Endothelial cell of umbilical vein (primary cell): ENCODE measurements around the gene NCOA5. TPM values are rescaled to one million over a fixed set of nuclear protein-coding genes. Genes with fewer than 3 reads are reported as not detected.

Experiments used
- BruUV-seq: library from RNA; stranded (reverse); fragments of 400-500 nt; replicated peaks from 2 replicates; lab custom pipeline; 2021; lab: Mats Ljungman, UMichigan
- CTCF ChIA-PET: fragments of 300-600, 350-600 bp; sonication (Branson Sonifier 250); formaldehyde crosslinking; loops from one replicate; lab custom pipeline; 2021; ENCODE audit warnings: antibody characterized with exemption, inconsistent platforms; lab: Charles Lee
- POLR2A ChIA-PET: fragments of 300-600, 350-600 bp; sonication (Branson Sonifier 250); formaldehyde crosslinking; loops from one replicate; lab custom pipeline; 2021; ENCODE audit warnings: antibody characterized with exemption, inconsistent platforms; lab: Charles Lee
- DNase-seq: peaks from one replicate; pipeline ENCODE4 v3.0.0-alpha.2; 2011; ENCODE audit warnings: low read depth, low spot score
- FAIRE-seq: peaks from 2 replicates; lab custom pipeline; 2011; peaks lifted over from hg19 to GRCh38; lab: Jason Lieb, UNC
- H2AFZ ChIP-seq: 2 replicates; pipeline ENCODE4 v1.6.0; 2012; ENCODE audit warnings: low read depth, low read length, control low read depth, inconsistent platforms
- H3K27ac ChIP-seq: 2 replicates; pipeline ENCODE4 v1.5.1; 2011; ENCODE audit warnings: low read depth, mild to moderate bottlenecking, control low read depth, low read length, moderate library complexity; ENCODE audit not compliant: insufficient read depth
- H3K27me3 ChIP-seq, 2 experiments: 2 replicates each; pipeline versions ENCODE4 v1.6.0 to v1.6.1; 2011; ENCODE audit warnings: low read length in 2 of 2, mixed read lengths in 1 of 2; ENCODE audit not compliant: control insufficient read depth in 2 of 2, insufficient read depth in 2 of 2
- H3K36me3 ChIP-seq, 2 experiments: 2 replicates in 1 of 2; 3 replicates in 1 of 2; pipeline ENCODE4 v1.5.1; 2011; ENCODE audit warnings: low read length in 2 of 2, mild to moderate bottlenecking in 1 of 2, moderate library complexity in 1 of 2; ENCODE audit not compliant: control insufficient read depth in 2 of 2, insufficient read depth in 2 of 2; ENCODE audit errors: extremely low read depth in 1 of 2
- H3K4me1 ChIP-seq: 3 replicates; pipeline ENCODE4 v1.5.1; 2011; ENCODE audit warnings: mild to moderate bottlenecking, low read length; ENCODE audit not compliant: control insufficient read depth, insufficient read depth; ENCODE audit errors: extremely low read depth
- H3K4me2 ChIP-seq: 2 replicates; pipeline ENCODE4 v1.6.1; 2011; ENCODE audit warnings: low read length, control low read depth, mixed read lengths; ENCODE audit not compliant: insufficient read depth
- H3K4me3 ChIP-seq, 3 experiments: fragments of 200-600 bp in 1 of 3; sonication (generic), shearing (Covaris generic) in 1 of 3; replicated peaks in 1 of 3; 2 replicates each; pipeline ENCODE4 v1.5.1; 2011 to 2016; ENCODE audit warnings: control low read depth in 3 of 3, low read length in 3 of 3, mild to moderate bottlenecking in 2 of 3, inconsistent platforms in 1 of 3, low read depth in 1 of 3, moderate library complexity in 1 of 3; ENCODE audit not compliant: insufficient read depth in 1 of 3
- H3K79me2 ChIP-seq: 2 replicates; pipeline ENCODE4 v1.6.0; 2012; ENCODE audit warnings: low read length, inconsistent platforms; ENCODE audit not compliant: control insufficient read depth, insufficient read depth
- H3K9ac ChIP-seq: replicated peaks from 2 replicates; pipeline ENCODE3; 2011; ENCODE audit warnings: low read length, control low read depth; ENCODE audit not compliant: insufficient read depth; ENCODE audit errors: extremely low read depth
- H3K9me1 ChIP-seq: replicated peaks from 3 replicates; pipeline ENCODE4 v1.6.0; 2011; ENCODE audit warnings: mild to moderate bottlenecking, low read length; ENCODE audit not compliant: control insufficient read depth, insufficient read depth; ENCODE audit errors: extremely low read depth
- H3K9me3 ChIP-seq: replicated peaks from 2 replicates; pipeline ENCODE4 v1.5.1; 2012; ENCODE audit warnings: low read length, inconsistent platforms; ENCODE audit not compliant: control insufficient read depth, insufficient read depth
- H4K20me1 ChIP-seq: replicated peaks from 2 replicates; pipeline ENCODE3; 2011; ENCODE audit warnings: mild to moderate bottlenecking, low read length; ENCODE audit not compliant: control insufficient read depth, insufficient read depth; ENCODE audit errors: extremely low read depth
- FOS ChIP-seq: IDR thresholded peaks from 2 replicates; pipeline ENCODE4 v1.6.1; 2011; ENCODE audit warnings: mild to moderate bottlenecking, low read length, moderate library complexity, borderline replicate concordance; ENCODE audit not compliant: insufficient read depth
- MYC ChIP-seq: IDR thresholded peaks from one replicate; pipeline ENCODE4 v1.6.1; 2011; ENCODE audit warnings: mild to moderate bottlenecking, low read depth, low read length
- POLR2A ChIP-seq: IDR thresholded peaks from 2 replicates; pipeline ENCODE4 v1.6.1; 2012; ENCODE audit warnings: low read depth, mild to moderate bottlenecking, control low read depth, low read length
- POLR2AphosphoS5 ChIP-seq: IDR thresholded peaks from 2 replicates; pipeline ENCODE4 v1.6.1; 2012; ENCODE audit warnings: low read depth, mild to moderate bottlenecking, control low read depth, low read length, moderate library complexity; ENCODE audit not compliant: insufficient read depth
- dilution Hi-C: fragments of 300-500 bp; cut with MboI; formaldehyde crosslinking; loops from one replicate; pipeline ENCODE4 v1.15.0; 2019; ENCODE audit warnings: low sequenced_read_pairs; ENCODE audit not compliant: extremely low pct_ligation_motif_present
- intact Hi-C: fragments of 100-400 bp; cut with micrococcal nuclease; formaldehyde crosslinking; loops from one replicate; pipeline ENCODE4 v1.10.0; 2022
- polyA plus RNA-seq, 4 experiments: library from polyadenylated mRNA; depleted of rRNA in 3 of 4; stranded (reverse) in 3 of 4; unstranded in 1 of 4; fragments of >200 nt; gene quantifications; 2 replicates each; pipeline versions ENCODE4 v1.2.1 to v1.2.3, GENCODE V29; 2011 to 2012; ENCODE audit warnings: missing spikeins in 1 of 4
- total RNA-seq: library from RNA; stranded (reverse); gene quantifications from 2 replicates; pipeline ENCODE4 v1.2.3, GENCODE V29; 2021
- TF ChIP-seq, protein P1 (sequence below): IDR thresholded peaks from 2 replicates; pipeline ENCODE4 v1.6.1; 2011; ENCODE audit not compliant: insufficient read depth, insufficient read length
- TF ChIP-seq, protein P2 (sequence below), 2 donors: IDR thresholded peaks; 1 replicate in 1 of 2; 2 replicates in 1 of 2; pipeline ENCODE4 v1.5.1; 2011; ENCODE audit warnings: low read length in 2 of 2, mild to moderate bottlenecking in 2 of 2, moderate library complexity in 2 of 2, control low read depth in 1 of 2, inconsistent platforms in 1 of 2, low read depth in 1 of 2; ENCODE audit not compliant: insufficient read depth in 1 of 2; ENCODE audit errors: extremely low read depth in 1 of 2

NCOA5 gene
- total and polyA plus RNA-seq, 2 donors (not counting 3 experiments of a cell fraction or from before 2014, with no cell fraction given) = 32.0 to 39.5 TPM

DNA sequence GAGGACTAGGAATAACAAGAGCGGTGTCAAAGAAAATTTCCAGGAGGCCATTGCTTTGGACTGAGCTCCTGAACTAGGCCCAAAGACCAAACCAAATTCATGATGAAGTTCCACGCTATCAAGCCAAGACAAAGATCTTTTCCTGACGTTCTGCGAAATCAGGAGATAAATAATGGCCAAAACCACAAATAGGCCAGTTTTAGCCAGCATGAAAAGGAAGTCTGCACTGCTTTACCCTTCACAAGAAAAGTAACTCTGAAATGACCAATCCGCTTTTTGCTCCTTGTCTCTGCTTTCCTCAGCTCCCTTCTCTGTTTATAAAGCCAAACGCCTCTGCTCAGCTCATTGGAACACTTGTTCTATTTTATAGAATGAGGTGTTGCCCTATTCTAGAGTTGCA, 6.7 kb downstream of the NCOA5 start:
- Histone ChIP-seq H3K9me1 (no peaks in the 10 kb centered on the region), H3K9ac (no peak overlapping the region), H3K4me1 (peaks cover 12% of the 10 kb centered on the region), H3K79me2 (peaks cover 89% of the 10 kb centered on the region), H3K27me3 (no peaks in the 10 kb centered on the region), H3K36me3 (peaks cover 6 to 7% of the 10 kb centered on the region in 2 experiments), H3K4me2 (no peak overlapping the region), H3K4me3 (no peak overlapping the region), H4K20me1 (peaks cover 38% of the 10 kb centered on the region), H2AFZ (no peak overlapping the region), H3K27ac (no peak overlapping the region), H3K9me3 (no peaks in the 10 kb centered on the region)
- BruUV-seq = no TSS peak
- intact Hi-C loops = loop anchor here (10.0 kb wide), 1 partner anchor 268 kb away; the partner anchor contains the start of gene UBE2C
- ChIA-PET CTCF (interaction anchor here (0.8 to 1.1 kb wide), 3 partner anchors 56 to 96 kb away, joined by 3 read pairs; no protein-coding TSS in a partner anchor), POLR2A (no interaction called here)
- TF ChIP-seq, protein P1, sequence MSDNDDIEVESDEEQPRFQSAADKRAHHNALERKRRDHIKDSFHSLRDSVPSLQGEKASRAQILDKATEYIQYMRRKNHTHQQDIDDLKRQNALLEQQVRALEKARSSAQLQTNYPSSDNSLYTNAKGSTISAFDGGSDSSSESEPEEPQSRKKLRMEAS = no peak
- FAIRE-seq (no peak), DNase-seq (no peak)
- dilution Hi-C loops = no loop called here

DNA sequence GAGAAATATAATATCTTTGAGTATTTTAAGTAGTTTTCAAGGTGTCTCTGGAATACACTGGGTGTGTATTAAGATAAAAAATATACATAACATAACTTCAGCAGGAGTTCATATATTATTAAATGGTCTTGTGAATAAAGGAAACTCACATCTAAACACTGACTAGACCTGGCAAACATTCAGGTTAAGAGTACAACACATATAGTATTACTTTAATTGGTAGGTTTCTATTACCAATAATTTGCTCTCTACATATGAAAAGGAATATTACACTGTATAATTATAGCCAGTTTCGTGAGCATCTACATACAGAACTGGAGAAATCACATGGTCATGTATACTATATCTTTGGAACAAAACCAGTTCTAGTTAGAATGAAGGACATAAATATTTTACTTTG, 8.7 kb downstream of the NCOA5 start:
- H3K9me3 ChIP-seq = no peaks in the 10 kb centered on the region
- H3K36me3 ChIP-seq = peaks cover 7 to 9% of the 10 kb centered on the region in 2 experiments
- CTCF ChIA-PET = interaction anchor here (0.9 to 1.5 kb wide), 2 partner anchors 23 to 58 kb away, joined by 3 read pairs; no protein-coding TSS in a partner anchor
- peaks cover 31% of the 10 kb centered on the region for H4K20me1 ChIP-seq
- TF ChIP-seq MYC (no peak), POLR2AphosphoS5 (no peak), FOS (no peak), POLR2A (no peak)
- TF ChIP-seq, protein P1 = no peak
- TF ChIP-seq, protein P2, sequence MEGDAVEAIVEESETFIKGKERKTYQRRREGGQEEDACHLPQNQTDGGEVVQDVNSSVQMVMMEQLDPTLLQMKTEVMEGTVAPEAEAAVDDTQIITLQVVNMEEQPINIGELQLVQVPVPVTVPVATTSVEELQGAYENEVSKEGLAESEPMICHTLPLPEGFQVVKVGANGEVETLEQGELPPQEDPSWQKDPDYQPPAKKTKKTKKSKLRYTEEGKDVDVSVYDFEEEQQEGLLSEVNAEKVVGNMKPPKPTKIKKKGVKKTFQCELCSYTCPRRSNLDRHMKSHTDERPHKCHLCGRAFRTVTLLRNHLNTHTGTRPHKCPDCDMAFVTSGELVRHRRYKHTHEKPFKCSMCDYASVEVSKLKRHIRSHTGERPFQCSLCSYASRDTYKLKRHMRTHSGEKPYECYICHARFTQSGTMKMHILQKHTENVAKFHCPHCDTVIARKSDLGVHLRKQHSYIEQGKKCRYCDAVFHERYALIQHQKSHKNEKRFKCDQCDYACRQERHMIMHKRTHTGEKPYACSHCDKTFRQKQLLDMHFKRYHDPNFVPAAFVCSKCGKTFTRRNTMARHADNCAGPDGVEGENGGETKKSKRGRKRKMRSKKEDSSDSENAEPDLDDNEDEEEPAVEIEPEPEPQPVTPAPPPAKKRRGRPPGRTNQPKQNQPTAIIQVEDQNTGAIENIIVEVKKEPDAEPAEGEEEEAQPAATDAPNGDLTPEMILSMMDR (IDR thresholded peaks at IDR 0.05; ENCODE audit: extremely low read depth in 1 of 2, insufficient read depth in 1 of 2, low read depth in 1 of 2, low read length in 2 of 2) = no peak
- intact Hi-C loops (loop anchor here (10.0 kb wide), 1 partner anchor 266 kb away; the partner anchor contains the start of gene UBE2C), dilution Hi-C loops (no loop called here)
- DNase-seq (no peak), FAIRE-seq (no peak)
- H3K9me1 ChIP-seq = no peaks in the 10 kb centered on the region
- H3K27ac ChIP-seq = no peak overlapping the region
- POLR2A ChIA-PET = no interaction called here
- H3K4me1 ChIP-seq = peaks cover 6% of the 10 kb centered on the region
- no peak overlapping the region for H3K4me2 ChIP-seq
- H3K4me3 ChIP-seq = no peak overlapping the region
- H3K79me2 ChIP-seq = peaks cover 69% of the 10 kb centered on the region
- no peak overlapping the region for H3K9ac ChIP-seq
- no peak overlapping the region for H2AFZ ChIP-seq
- no peaks in the 10 kb centered on the region for H3K27me3 ChIP-seq
- no TSS peak for BruUV-seq
